Measurements from ENCODE around the gene PPP1R9B.

GRCh38 chr17:50113624-50114320 is 36.7 kb downstream of the PPP1R9B start:
- TF ChIP-seq CTCF (IDR thresholded peaks at IDR 0.05): no peak
- TF ChIP-seq POLR2A (IDR thresholded peaks at IDR 0.05; ENCODE audit: low read depth): no peak
- no peak for TF ChIP-seq POLR2AphosphoS5 (IDR thresholded peaks at IDR 0.05)

Measured in esophagus muscularis mucosa (tissue), 3 donors.